ENCODE data around the gene SRGAP1.

- TF ChIP-seq CTCF (tag by site-specific recombination; IDR thresholded peaks at IDR 0.05) (no peak), ZNF175 (tag by site-specific recombination; IDR thresholded peaks at IDR 0.05) (no peak), ELK4 (IDR thresholded peaks at IDR 0.05; ENCODE audit: borderline replicate concordance, low read depth, low read length) (no peak), REST (tag by site-specific recombination; IDR thresholded peaks at IDR 0.05) (no peak), ZNF138 (tag by site-specific recombination; IDR thresholded peaks at IDR 0.05; ENCODE audit: borderline replicate concordance) (no peak), GLI2 (tag by site-specific recombination; IDR thresholded peaks at IDR 0.05; ENCODE audit: borderline replicate concordance, low read depth) (no peak), ZNF48 (tag by site-specific recombination; IDR thresholded peaks at IDR 0.05) (no peak), ZNF266 (tag by site-specific recombination; IDR thresholded peaks at IDR 0.05; ENCODE audit: low read depth) (no peak), BCL11A (tag by site-specific recombination; IDR thresholded peaks at IDR 0.05; ENCODE audit: low read depth) (no peak), ZBTB10 (tag by site-specific recombination; IDR thresholded peaks at IDR 0.05) (no peak), SP2 (tag by site-specific recombination; IDR thresholded peaks at IDR 0.05) (no peak), ZNF324 (tag by site-specific recombination; IDR thresholded peaks at IDR 0.05) (no peak), ATF2 (tag by site-specific recombination; IDR thresholded peaks at IDR 0.05; ENCODE audit: low read depth) (no peak)
Observed at GRCh38 chr12:63990828-63991547, 146.5 kb downstream of the SRGAP1 start.
